Omental fat pad (tissue), 4 donors: Measurements from ENCODE around the gene MYO18A. TPM values are rescaled to one million over a fixed set of nuclear protein-coding genes. Genes with fewer than 3 reads are reported as not detected.

Experiments
- ATAC-seq: fragments of 150-250 bp; one replicate; pipeline ENCODE4 v1.9.1; 2016; ENCODE audit warnings: mild to moderate bottlenecking, moderate library complexity; ENCODE audit not compliant: low FRiP score
- DNase-seq: peaks from one replicate; pipeline ENCODE4 v3.0.0-alpha.2; 2019; ENCODE audit warnings: low spot score
- CTCF ChIP-seq, 3 donors: fragments of 450-650 bp; IDR thresholded peaks; one replicate each; pipeline ENCODE4 v1.5.1; 2016 to 2017; ENCODE audit warnings: antibody characterized with exemption in 3 of 3, mild to moderate bottlenecking in 3 of 3, moderate library complexity in 2 of 3
- total RNA-seq, 4 donors: library from RNA; depleted of rRNA; stranded (reverse); fragments of >200 nt; gene quantifications; one replicate each; pipeline ENCODE4 v1.1.0, GENCODE V29; 2016

Gene MYO18A
- total RNA-seq, 4 donors from 2014 or later: 33.1 to 99.0 (median 50.6) TPM

GRCh38 chr17:29215174-29215573 is 35.0 kb upstream of the MYO18A start:
- DNase-seq: no peak
- no peak for ATAC-seq
- TF ChIP-seq CTCF (IDR thresholded peaks at IDR 0.05): no peak

- no peak for TF ChIP-seq CTCF (IDR thresholded peaks at IDR 0.05)
- DNase-seq: no peak
- ATAC-seq: no peak
These were observed 34.3 kb upstream of the MYO18A start for GRCh38 chr17:29214215-29215146.

- no peak for ATAC-seq
- TF ChIP-seq CTCF (IDR thresholded peaks at IDR 0.05): no peak
- no peak for DNase-seq
These were observed 32.5 kb upstream of the MYO18A start for GRCh38 chr17:29212681-29213121.

GRCh38 chr17:29212094-29212631 is 32.0 kb upstream of the MYO18A start:
- ATAC-seq (no peak), DNase-seq (no peak)
- no peak for TF ChIP-seq CTCF (IDR thresholded peaks at IDR 0.05)

GRCh38 chr17:29210879-29211278 is 30.7 kb upstream of the MYO18A start:
- TF ChIP-seq CTCF (IDR thresholded peaks at IDR 0.05): no peak
- ATAC-seq (no peak), DNase-seq (no peak)

GRCh38 chr17:29209073-29209472 is 28.9 kb upstream of the MYO18A start:
- ATAC-seq: no peak
- TF ChIP-seq CTCF (IDR thresholded peaks at IDR 0.05): no peak

More at GRCh38 chr17:29209073-29209472, 28.9 kb upstream of the MYO18A start:
- DNase-seq: no peak
